Left renal cortex interstitium (tissue), 4 donors: ENCODE data around the gene GLIPR2. TPM values are rescaled to one million over a fixed set of nuclear protein-coding genes. Genes with fewer than 3 reads are reported as not detected.
"Not testable (repeated sequence)": the region's sequence is repeated elsewhere in the genome, so short reads cannot be mapped to it uniquely, and the experiment has no call there.

Experiments
- DNase-seq, 4 donors: peaks; one replicate each; pipeline ENCODE4 v3.0.0-alpha.2; 2013; ENCODE audit warnings: low read depth in 4 of 4, low spot score in 2 of 4, missing footprints in 1 of 4
- polyA plus RNA-seq, 4 donors: library from polyadenylated mRNA; unstranded; fragments of 120-200 nt; gene quantifications; one replicate each; pipeline ENCODE4 v1.2.1, GENCODE V29; 2013; ENCODE audit not compliant: insufficient read length in 4 of 4

GLIPR2 gene
- polyA plus RNA-seq, 4 donors = 37.7 to 44.7 (median 38.9) TPM

DNA sequence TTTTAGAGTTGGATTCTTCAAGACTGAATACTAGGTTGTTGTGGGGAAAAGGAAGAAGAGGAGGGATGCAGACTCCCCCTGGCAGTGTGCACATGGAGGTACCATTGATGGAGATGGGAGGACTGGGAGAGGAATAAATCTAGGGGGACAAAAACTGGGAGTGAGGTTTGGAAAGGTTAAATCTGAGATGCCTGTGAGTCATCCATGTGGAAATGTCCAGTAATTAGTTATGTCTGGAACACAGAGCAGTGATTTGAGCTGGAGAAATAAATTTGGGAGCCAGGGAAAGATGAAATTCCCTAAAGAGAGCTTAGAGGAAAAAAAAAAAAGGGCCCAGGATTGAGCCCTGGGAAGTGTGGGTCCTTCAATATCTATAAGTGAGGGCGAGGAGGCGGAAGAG is 24.7 kb downstream of the GLIPR2 start:
- no peak for DNase-seq

- DNase-seq = no peak
Measured at GRCh38 chr9:36162211-36162738, 25.7 kb downstream of the GLIPR2 start.

- peak; percentile 69 to 86 (median 81) for DNase-seq
Measured at GRCh38 chr9:36163049-36163785, 26.7 kb downstream of the GLIPR2 start.

GRCh38 chr9:36163786-36164170 is 27.2 kb downstream of the GLIPR2 start:
- DNase-seq = no peak

DNA sequence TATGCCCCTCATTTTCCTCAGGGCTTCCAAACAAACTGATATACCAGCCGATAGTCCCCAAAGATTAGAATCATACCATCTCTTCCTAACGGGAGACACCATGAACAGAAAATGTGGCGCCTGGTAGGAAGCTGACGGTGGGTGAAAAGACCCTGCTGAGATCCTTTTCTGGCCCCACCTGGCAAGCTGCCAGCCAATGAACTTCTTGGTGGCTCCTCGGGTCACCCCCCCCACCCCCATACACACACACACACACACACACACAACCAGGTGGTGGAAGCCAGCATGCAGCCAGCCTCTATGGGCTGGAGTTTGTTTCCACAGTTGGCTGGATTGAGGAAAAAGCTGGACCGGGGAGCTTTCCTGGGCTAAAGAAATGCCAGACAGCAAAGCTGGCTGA is 27.8 kb downstream of the GLIPR2 start:
- DNase-seq = no peak

- DNase-seq = no peak
Measured at GRCh38 chr9:36164989-36165388, 28.5 kb downstream of the GLIPR2 start.

- no peak for DNase-seq
Measured at GRCh38 chr9:36165826-36166167, 29.3 kb downstream of the GLIPR2 start.

DNA sequence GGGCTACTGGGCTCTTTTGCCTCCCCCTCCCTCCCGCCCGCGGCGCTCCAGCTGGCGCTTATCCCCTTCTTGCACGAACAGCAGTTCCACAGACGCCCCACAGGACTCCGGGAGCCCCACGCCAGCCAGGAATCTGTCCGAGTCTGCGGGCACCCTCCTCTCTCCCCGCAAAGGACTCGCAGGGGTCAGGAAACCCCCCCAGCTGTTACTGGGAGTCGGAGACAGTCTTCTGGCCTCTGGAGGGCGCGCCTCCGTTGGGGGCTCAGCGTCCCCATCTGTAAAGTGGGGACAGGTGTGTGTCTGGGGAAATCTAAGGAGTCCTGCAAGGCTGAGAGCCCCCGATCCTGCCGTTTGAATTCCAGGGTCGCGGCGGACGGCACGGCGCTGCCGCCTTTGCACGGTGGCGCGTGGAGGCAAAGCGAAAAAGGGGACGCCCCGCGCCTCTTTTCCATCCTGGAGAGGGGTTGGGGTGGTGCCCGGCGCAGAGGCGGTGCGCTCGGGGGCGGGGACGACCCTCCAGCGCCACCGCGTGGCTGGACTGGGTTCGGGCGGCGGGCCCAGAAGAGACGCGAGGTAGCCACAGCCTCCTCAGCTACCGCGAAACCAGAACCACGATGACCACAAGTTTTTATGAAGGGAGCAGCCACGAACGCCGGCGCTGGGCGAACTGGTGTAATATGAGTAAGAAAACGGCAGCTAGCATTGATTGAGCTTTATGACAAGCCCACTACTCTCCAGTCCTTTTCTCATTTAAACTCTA is 29.8 kb downstream of the GLIPR2 start:
- DNase-seq = peak in 1 of 4 donors; percentile 64

DNA sequence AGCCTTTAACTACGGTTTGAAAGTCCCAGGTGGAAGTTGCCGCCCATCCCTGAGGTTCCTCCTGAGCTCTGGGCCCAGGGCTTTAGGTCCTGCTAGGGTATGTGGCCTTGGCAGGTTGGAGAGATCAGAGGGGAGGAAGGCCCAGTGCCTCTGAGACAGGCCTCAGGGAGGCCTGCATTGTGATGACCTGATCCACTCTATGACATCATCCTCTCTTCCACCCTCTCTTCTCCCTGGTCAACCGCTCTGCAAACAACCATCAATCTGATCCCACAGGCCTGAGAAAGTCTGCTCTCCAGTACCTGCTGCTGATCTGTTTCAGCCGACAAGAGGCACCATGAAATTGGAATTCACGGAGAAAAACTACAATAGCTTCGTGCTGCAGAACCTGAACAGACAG is 32.6 kb downstream of the GLIPR2 start, which contains the start of gene CCIN:
Gene CCIN, plus strand, starts transcription at position 223 of the 400 bp plus-strand sequence. Its CDS starts 115 bp downstream, at position 338.
- DNase-seq = no peak

DNA sequence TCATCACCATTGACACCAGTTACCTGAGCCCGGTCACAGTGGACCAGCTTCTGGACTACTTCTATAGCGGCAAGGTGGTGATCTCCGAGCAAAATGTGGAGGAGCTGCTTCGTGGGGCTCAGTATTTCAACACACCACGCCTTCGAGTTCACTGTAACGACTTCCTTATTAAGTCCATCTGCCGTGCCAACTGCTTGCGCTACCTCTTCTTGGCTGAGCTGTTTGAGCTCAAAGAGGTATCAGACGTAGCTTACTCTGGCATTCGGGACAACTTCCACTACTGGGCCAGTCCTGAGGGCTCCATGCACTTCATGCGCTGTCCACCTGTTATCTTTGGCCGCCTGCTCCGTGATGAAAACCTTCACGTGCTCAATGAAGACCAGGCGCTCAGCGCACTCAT is 33.2 kb downstream of the GLIPR2 start:
- DNase-seq = no peak

DNA sequence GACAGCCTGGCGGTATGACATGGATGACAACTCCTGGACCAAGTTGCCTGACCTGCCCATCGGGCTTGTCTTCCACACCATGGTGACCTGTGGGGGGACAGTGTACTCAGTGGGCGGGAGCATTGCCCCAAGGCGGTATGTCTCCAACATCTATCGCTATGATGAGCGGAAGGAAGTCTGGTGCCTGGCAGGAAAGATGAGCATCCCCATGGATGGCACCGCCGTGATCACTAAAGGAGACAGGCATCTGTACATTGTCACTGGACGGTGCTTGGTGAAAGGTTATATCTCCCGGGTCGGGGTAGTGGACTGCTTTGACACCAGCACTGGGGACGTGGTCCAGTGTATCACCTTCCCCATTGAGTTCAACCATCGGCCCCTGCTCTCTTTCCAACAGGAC is 34.0 kb downstream of the GLIPR2 start:
- DNase-seq = no peak

DNA sequence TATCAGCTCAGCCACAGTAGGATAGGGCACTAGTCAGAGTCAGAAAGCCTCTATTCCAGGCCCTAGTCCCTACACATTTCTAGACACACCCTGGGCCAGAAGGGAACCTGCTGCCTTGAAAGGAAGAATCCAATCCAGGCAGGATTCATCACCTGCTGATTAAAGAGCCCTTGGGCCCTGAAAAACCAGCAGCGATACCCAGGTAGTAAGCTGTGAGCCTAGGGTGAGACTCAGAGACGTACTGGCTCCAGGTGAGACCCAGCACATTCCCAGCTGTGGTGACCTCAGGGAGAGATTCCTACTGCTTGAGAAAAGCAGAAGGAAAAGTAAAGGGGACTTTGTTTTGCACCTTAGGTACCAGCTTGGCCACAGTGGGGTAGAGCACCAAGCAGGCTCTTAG is 37.3 kb downstream of the GLIPR2 start:
- no peak for DNase-seq

- DNase-seq = no peak
Measured at GRCh38 chr9:36174271-36174670, 37.7 kb downstream of the GLIPR2 start.

GRCh38 chr9:36174731-36175130 is 38.2 kb downstream of the GLIPR2 start:
- DNase-seq = no peak

DNA sequence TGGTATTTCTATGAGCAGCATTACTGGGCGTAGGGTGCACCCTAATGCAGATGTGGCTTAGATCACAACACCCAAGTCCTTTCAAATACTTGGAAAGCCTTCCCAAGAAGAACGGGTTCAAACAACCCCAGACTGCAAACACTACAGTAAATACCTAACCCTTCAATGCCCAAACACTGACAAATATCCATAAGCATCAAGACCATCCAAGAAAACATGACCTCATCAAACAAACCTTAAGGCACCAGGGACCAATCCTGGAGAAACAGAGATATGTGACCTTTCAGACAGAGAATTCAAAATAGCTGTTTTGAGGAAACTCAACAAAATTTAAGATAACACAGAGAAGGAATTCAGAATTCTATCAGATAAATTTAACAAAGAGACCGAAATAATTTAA is 38.7 kb downstream of the GLIPR2 start:
- DNase-seq = not testable (repeated sequence)

- DNase-seq = not testable (repeated sequence)
Measured at GRCh38 chr9:36176496-36176895, 40.0 kb downstream of the GLIPR2 start.

DNA sequence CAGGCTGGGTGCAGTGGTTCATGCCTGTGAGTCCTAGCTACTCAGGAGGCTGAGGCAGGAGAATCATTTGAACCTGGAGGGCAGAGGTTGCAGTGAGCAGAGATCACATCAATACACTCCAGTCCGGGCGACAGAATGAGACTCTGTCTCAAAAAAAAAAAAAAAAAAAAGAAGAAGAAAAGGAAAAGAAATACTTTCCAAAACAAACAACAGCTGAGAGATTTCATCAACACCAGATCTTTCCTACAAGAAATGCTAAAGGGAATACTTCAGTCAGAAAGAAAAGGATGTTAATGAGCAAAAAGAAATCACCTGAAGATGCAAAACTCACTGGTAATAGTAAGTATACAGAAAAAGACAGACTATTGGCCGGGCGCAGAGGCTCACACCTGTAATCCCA is 41.0 kb downstream of the GLIPR2 start:
- no peak for DNase-seq

DNA sequence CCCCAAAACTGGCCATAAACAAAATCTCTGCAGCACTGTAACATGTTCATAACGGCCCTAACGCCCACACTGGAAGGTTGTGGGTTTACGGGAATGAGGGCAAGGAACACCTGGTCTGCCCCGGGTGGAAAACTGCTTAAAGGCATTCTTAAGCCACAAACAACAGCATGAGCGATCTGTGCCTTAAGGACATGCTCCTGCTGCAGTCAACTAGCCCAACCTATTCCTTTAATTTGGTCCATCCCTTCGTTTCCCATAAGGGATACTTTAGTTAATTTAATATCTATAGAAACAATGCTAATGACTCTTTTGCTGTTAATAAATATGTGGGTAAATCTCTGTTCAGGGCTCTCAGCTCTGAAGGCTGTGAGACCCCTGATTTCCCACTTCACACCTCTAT is 43.7 kb downstream of the GLIPR2 start:
- not testable (repeated sequence) for DNase-seq

- no peak for DNase-seq
Measured at GRCh38 chr9:36187414-36187813, 50.9 kb downstream of the GLIPR2 start.

- DNase-seq = no peak
Measured at GRCh38 chr9:36188212-36188611, 51.7 kb downstream of the GLIPR2 start.

- no peak for DNase-seq
Measured at GRCh38 chr9:36189976-36190375, 53.4 kb downstream of the GLIPR2 start.
